GM19240 (cell line): ENCODE data around the gene USP33.
"Not testable (repeated sequence)": the region's sequence is repeated elsewhere in the genome, so short reads cannot be mapped to it uniquely, and the experiment has no call there.

ENCODE experiments used
- DNase-seq: peaks from one replicate; pipeline ENCODE4 v3.0.0; 2011; ENCODE audit warnings: low spot score; ENCODE audit not compliant: insufficient read length

Gene USP33

GRCh38 chr1:77673030-77673429 lies 86.6 kb downstream of the USP33 start:
- DNase-seq, result no peak

- DNase-seq, result no peak
These were observed 87.3 kb downstream of the USP33 start for GRCh38 chr1:77672374-77672773.

- no peak for DNase-seq
These were observed 87.8 kb downstream of the USP33 start for GRCh38 chr1:77671836-77672235.

- DNase-seq, result no peak
These were observed 89.3 kb downstream of the USP33 start for GRCh38 chr1:77670330-77670729.

GRCh38 chr1:77668924-77669449 lies 90.7 kb downstream of the USP33 start:
- DNase-seq, result no peak

GRCh38 chr1:77664939-77665516 lies 94.6 kb downstream of the USP33 start:
- no peak for DNase-seq

GRCh38 chr1:77661696-77662095 lies 98.0 kb downstream of the USP33 start:
- no peak for DNase-seq

GRCh38 chr1:77659879-77660593 lies 99.6 kb downstream of the USP33 start:
- DNase-seq, result no peak

- no peak for DNase-seq
These were observed 101.4 kb downstream of the USP33 start for GRCh38 chr1:77658271-77658670.

GRCh38 chr1:77655431-77655974 lies 104.1 kb downstream of the USP33 start:
- no peak for DNase-seq

GRCh38 chr1:77652970-77653516 lies 106.6 kb downstream of the USP33 start:
- DNase-seq, result no peak

GRCh38 chr1:77652268-77652667 lies 107.4 kb downstream of the USP33 start:
- DNase-seq, result no peak

GRCh38 chr1:77649127-77649526 lies 110.5 kb downstream of the USP33 start:
- no peak for DNase-seq

- not testable (repeated sequence) for DNase-seq
These were observed 113.4 kb downstream of the USP33 start for GRCh38 chr1:77646224-77646623.
